PFSK-1 (cell line): ENCODE measurements around the gene PTPN5.

ENCODE experiments used
- FOXP2 ChIP-seq: optimal IDR thresholded peaks from 2 replicates; pipeline ENCODE3; 2011; ENCODE audit warnings: borderline replicate concordance, control low read depth, inconsistent platforms; ENCODE audit not compliant: insufficient read depth; ENCODE audit errors: extremely low read length, extremely low read depth
- POLR2AphosphoS5 ChIP-seq: IDR thresholded peaks from 2 replicates; pipeline ENCODE4 v1.6.1; 2012; ENCODE audit warnings: low read depth, mild to moderate bottlenecking, control low read depth, low read length, moderate library complexity
- SIN3A ChIP-seq: IDR thresholded peaks from 2 replicates; pipeline ENCODE4 v1.6.1; 2012; ENCODE audit warnings: mild to moderate bottlenecking, low read length, moderate library complexity, borderline replicate concordance; ENCODE audit not compliant: insufficient read depth
- TAF1 ChIP-seq: IDR thresholded peaks from 2 replicates; pipeline ENCODE4 v1.6.1; 2012; ENCODE audit warnings: low read length, control low read depth, borderline replicate concordance; ENCODE audit not compliant: insufficient read depth
- TF ChIP-seq, protein P1 (sequence below), 2 experiments: IDR thresholded peaks; 2 replicates each; pipeline versions ENCODE4 v1.6.1 to v1.8.0; 2011 to 2012; ENCODE audit warnings: low read depth in 2 of 2, low read length in 2 of 2, control low read depth in 1 of 2, inconsistent platforms in 1 of 2, mild to moderate bottlenecking in 1 of 2, moderate library complexity in 1 of 2; ENCODE audit not compliant: insufficient read depth in 1 of 2

DNA sequence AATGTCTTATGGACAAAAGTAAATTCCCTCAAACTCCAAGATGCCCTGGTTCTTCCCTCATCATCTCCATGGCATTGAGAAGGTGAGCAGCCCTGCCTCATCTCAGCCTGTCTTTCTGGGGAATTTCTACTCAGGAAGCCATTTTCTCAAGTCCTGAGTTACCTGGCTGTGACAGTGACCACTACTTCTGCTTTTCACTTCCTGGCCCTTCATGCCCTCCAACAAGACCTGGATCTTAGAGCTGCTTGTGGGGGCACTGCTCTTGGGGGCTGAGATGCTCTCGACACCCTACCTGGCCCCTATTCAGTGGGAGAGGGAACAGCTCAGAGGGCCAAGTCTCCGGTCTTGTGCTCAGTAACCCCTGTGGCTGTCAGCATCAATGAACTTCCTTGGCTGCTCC lies 60.2 kb downstream of the PTPN5 start:
- TF ChIP-seq POLR2AphosphoS5 (no peak), SIN3A (no peak), TAF1 (no peak), FOXP2 (no peak)
- TF ChIP-seq, protein P1, sequence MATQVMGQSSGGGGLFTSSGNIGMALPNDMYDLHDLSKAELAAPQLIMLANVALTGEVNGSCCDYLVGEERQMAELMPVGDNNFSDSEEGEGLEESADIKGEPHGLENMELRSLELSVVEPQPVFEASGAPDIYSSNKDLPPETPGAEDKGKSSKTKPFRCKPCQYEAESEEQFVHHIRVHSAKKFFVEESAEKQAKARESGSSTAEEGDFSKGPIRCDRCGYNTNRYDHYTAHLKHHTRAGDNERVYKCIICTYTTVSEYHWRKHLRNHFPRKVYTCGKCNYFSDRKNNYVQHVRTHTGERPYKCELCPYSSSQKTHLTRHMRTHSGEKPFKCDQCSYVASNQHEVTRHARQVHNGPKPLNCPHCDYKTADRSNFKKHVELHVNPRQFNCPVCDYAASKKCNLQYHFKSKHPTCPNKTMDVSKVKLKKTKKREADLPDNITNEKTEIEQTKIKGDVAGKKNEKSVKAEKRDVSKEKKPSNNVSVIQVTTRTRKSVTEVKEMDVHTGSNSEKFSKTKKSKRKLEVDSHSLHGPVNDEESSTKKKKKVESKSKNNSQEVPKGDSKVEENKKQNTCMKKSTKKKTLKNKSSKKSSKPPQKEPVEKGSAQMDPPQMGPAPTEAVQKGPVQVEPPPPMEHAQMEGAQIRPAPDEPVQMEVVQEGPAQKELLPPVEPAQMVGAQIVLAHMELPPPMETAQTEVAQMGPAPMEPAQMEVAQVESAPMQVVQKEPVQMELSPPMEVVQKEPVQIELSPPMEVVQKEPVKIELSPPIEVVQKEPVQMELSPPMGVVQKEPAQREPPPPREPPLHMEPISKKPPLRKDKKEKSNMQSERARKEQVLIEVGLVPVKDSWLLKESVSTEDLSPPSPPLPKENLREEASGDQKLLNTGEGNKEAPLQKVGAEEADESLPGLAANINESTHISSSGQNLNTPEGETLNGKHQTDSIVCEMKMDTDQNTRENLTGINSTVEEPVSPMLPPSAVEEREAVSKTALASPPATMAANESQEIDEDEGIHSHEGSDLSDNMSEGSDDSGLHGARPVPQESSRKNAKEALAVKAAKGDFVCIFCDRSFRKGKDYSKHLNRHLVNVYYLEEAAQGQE (IDR thresholded peaks at IDR 0.05; ENCODE audit: insufficient read depth in 1 of 2, low read depth in 2 of 2, low read length in 2 of 2), result no peak
